Effector memory CD8-positive, alpha-beta T cell (primary cell): ENCODE results near the gene TSPAN5.
A peak's percentile ranks its signal among the peaks of the same experiment; 100 is the strongest.

Experiments used
- ATAC-seq: fragments of 150-1000 bp; cut with Tn5 transposase; replicated peaks from 2 replicates; pipeline ENCODE4 v1.10.0; 2021; ENCODE audit warnings: mild to moderate bottlenecking, moderate library complexity
- DNase-seq, 3 experiments: peaks; one replicate each; pipeline ENCODE4 v3.0.0; 2021
- H3K27ac Mint-ChIP-seq, 2 donors: one replicate each; pipeline ENCODE4 v1.8.0; 2022; ENCODE audit warnings: mild to moderate bottlenecking in 2 of 2, mixed read lengths in 2 of 2, moderate library complexity in 2 of 2
- H3K27me3 Mint-ChIP-seq, 2 donors: one replicate each; pipeline ENCODE4 v1.8.0; 2022; ENCODE audit warnings: mixed read lengths in 2 of 2
- H3K36me3 Mint-ChIP-seq: one replicate; pipeline ENCODE4 v1.8.0; 2022; ENCODE audit warnings: mild to moderate bottlenecking, moderate library complexity, mixed read lengths; ENCODE audit not compliant: insufficient read depth
- H3K4me1 Mint-ChIP-seq, 2 donors: one replicate each; pipeline ENCODE4 v1.8.0; 2022; ENCODE audit warnings: low read depth in 2 of 2, mixed read lengths in 2 of 2
- H3K4me3 Mint-ChIP-seq, 2 donors: one replicate each; pipeline ENCODE4 v1.8.0; 2022; ENCODE audit warnings: mild to moderate bottlenecking in 2 of 2, mixed read lengths in 2 of 2, moderate library complexity in 2 of 2
- H3K9me3 Mint-ChIP-seq, 2 donors: one replicate each; pipeline ENCODE4 v1.8.0; 2022; ENCODE audit warnings: mixed read lengths in 2 of 2

TSPAN5 gene

DNA sequence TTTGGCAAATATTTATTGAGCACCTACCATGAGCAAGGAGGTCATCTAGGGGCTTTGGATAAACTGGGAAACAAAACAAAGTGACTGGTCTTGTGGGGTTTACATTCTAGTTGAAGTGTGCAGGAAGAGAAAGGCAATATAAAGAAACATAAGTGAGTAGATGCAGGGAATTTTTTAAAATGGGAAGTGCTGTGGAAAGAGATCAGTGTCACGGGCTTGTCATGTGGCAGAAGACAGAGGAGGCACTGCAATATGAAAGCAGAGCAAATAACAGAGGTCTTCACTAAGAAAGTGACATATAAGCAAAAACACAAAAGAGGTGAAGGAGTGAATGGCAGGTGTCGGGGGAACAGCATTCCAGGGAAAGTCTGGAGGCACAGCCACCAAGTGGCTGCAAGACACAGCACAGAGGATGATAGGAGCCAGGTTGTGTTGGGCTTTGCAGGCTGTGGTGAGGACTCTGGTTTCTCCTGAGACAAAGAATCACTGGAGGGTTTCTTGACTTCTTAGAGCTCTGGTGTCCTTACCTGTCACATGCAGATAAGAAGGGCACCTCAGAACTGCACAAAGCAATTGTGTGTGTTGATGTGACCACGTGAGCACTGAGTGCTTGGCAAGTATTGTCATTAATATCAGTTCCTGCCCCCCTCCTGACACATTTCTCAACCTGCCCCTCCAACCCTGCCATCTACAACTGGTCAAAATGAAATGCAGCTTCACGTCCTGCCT, 143.5 kb downstream of the TSPAN5 start:
- Mint-ChIP-seq H3K4me3 (no peak overlapping the region), H3K4me1 (peaks cover 39 to 44% of the 10 kb centered on the region in 2 donors), H3K36me3 (no peaks in the 10 kb centered on the region), H3K9me3 (peaks cover 0 to 1% of the 10 kb centered on the region in 2 donors), H3K27ac (peak overlapping the region in 1 of 2 donors; percentile 72), H3K27me3 (no peaks in the 10 kb centered on the region)
- no peak for ATAC-seq
- no peak for DNase-seq

DNA sequence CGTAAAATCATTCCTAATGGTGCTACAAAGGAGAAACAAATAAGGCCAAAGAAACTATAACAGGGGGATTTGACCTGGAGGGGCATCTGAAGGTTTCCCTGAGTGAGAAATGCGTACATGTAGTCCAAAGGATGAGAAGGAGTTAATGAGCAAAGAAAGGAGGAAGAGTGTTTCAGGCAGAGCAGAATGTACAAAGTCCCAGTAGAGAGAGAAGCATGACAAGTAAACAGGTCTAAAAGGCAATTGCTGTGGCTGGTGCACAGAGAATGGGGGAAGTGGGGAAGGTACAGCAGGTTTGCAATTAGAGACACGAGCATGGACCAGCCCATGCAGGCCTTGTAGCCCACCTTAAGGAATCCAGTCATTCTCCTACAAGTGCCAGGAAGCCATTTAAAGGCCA, 145.5 kb downstream of the TSPAN5 start:
- DNase-seq: no peak
- no peaks in the 10 kb centered on the region for H3K27me3 Mint-ChIP-seq
- H3K4me1 Mint-ChIP-seq: peaks cover 32 to 33% of the 10 kb centered on the region in 2 donors
- no peak overlapping the region for H3K4me3 Mint-ChIP-seq
- no peak for ATAC-seq
- no peak overlapping the region for H3K27ac Mint-ChIP-seq
- H3K9me3 Mint-ChIP-seq: peaks cover 0 to 1% of the 10 kb centered on the region in 2 donors
- no peaks in the 10 kb centered on the region for H3K36me3 Mint-ChIP-seq

DNA sequence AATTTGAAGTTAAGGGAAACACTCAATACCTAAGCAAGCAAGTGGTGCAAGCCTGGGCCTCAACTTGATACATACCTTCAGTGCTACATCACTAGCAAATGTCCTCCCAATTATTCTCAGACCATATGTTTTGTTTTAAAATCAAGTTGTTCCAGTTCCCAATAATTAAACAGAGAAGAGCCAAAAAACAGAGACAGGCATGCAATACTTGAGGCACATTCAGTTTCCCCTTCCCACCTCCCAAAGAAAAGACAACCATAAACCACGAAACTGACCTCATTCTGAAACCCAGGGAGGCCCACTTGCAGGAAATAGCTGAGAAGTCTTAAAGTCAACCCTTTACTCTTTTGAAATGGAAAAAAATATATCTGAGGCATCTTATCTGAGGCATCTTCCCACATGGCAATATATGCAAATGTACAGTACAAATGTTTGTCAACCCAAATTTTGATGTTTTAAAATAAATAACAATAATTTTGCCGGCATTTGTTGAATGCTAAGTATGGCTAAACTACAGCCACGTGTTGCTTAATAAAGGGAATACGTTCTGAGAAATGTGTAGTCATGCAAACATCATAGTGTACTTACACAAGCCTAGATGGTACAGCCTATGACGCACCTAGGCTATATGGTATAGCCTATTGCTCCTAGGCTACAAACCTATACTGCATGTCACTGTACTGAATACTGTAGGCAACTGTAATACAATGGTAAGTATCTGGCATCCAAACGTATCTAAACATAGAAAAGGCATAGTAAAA, 147.5 kb downstream of the TSPAN5 start:
- Mint-ChIP-seq H3K4me3 (no peak overlapping the region), H3K9me3 (no peaks in the 10 kb centered on the region), H3K36me3 (no peaks in the 10 kb centered on the region), H3K27ac (no peak overlapping the region), H3K4me1 (peaks cover 25 to 26% of the 10 kb centered on the region in 2 donors), H3K27me3 (no peaks in the 10 kb centered on the region)
- ATAC-seq (no peak), DNase-seq (no peak)

DNA sequence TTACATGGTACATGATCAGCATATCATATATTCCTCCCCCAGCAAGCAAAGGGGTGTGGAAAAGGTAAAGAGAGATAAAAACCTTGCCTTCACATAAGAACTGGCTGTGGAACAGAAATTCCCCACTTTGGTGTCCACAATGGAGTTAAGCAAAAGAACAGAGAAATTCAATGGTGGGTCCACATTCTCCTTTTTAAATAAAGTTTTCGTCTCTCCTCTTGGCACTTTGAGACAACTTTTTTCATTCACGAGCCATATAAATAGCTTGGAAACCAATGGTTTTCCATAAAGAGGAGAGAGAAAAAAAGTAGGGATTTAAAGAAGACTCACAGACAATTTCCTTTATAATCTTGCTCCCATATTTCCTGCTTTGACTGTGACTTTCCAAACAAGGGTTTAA, 148.1 kb downstream of the TSPAN5 start:
- Mint-ChIP-seq H3K9me3 (no peaks in the 10 kb centered on the region), H3K27ac (no peak overlapping the region), H3K36me3 (peaks cover 4% of the 10 kb centered on the region), H3K4me1 (peaks cover 20 to 22% of the 10 kb centered on the region in 2 donors), H3K27me3 (no peaks in the 10 kb centered on the region), H3K4me3 (no peak overlapping the region)
- no peak for ATAC-seq
- no peak for DNase-seq

DNA sequence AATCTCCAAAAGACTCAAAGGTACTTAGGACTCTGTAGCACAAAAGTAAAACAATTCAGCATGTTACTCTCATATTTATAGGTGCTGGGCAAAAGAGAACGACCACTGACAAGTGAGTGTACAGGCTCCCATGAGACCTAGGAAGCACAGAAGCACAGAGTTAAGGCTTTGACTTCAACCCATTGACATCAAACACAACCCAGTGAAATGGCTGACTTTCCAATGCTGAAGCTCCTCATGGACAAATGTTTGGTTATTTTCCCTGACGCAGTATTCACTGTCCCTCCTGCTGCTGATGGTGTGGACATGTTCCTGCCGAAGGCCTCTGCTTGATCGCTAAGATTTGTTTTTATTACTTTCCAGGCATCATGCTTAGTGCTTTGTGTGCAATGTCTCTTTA, 148.7 kb downstream of the TSPAN5 start:
- no peaks in the 10 kb centered on the region for H3K27me3 Mint-ChIP-seq
- H3K4me1 Mint-ChIP-seq: peaks cover 19 to 20% of the 10 kb centered on the region in 2 donors
- H3K36me3 Mint-ChIP-seq: peaks cover 8% of the 10 kb centered on the region
- ATAC-seq (no peak), DNase-seq (no peak)
- H3K4me3 Mint-ChIP-seq: no peak overlapping the region
- H3K27ac Mint-ChIP-seq: no peak overlapping the region
- H3K9me3 Mint-ChIP-seq: no peaks in the 10 kb centered on the region

DNA sequence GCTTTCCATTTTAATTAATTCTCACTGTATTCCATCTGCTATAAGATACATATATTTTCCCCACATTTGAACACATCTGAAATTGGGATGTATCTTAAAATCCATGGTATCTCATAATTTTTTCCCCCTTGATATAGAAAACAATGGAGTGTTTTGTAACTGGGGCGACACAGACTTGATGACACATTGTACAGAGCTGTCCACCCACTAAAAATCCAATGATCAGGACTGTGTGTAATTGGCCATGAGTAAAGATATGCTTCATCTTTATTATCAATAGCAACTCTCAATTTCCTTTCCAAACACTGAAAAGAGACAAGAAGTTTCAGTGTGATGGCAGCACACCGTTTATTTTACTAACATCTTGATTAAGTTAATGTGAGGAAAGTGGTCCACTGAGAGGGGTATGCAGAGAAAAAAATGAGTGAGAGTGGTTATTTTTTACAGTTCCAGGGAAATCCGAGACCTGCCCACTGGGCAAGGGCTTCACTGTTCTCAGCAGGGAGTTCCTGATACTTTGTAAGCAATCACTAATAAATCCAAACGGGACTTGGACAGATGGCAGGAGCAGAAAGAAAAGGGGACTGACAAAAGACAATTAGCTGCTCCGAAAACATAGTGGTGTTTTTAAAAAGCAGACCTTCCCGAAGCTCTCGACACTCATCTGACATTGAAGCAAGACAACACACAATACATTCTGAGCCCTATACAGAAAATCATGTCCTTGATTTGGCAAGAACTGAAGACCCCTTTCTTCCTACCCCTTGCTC, 149.4 kb downstream of the TSPAN5 start:
- Mint-ChIP-seq H3K27ac (no peak overlapping the region), H3K4me1 (peaks cover 17 to 19% of the 10 kb centered on the region in 2 donors), H3K9me3 (no peaks in the 10 kb centered on the region), H3K4me3 (no peak overlapping the region), H3K27me3 (no peaks in the 10 kb centered on the region), H3K36me3 (peaks cover 8% of the 10 kb centered on the region)
- DNase-seq (no peak), ATAC-seq (no peak)

DNA sequence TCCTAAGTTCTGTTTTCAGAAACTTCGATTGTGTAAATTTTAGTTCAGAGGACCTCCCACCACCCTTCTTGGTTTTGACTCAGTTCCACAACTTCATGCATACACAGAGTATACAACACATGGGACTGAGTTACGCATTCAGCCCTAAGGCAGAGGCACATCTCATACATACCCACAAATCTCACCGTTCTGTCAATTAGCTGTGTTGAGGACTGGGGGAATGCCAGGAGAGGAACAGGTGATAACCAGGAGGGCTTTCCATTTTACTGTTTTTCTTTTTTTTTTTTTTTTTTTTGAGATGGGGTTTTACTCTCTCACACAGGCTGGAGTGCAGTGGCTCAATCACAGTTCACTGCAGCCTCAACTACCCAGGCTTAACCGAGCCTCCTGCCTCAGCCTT, 150.2 kb downstream of the TSPAN5 start:
- H3K36me3 Mint-ChIP-seq: peaks cover 8% of the 10 kb centered on the region
- H3K4me1 Mint-ChIP-seq: peaks cover 18 to 19% of the 10 kb centered on the region in 2 donors
- no peak overlapping the region for H3K4me3 Mint-ChIP-seq
- no peak for ATAC-seq
- H3K9me3 Mint-ChIP-seq: no peaks in the 10 kb centered on the region
- no peak overlapping the region for H3K27ac Mint-ChIP-seq
- no peaks in the 10 kb centered on the region for H3K27me3 Mint-ChIP-seq
- DNase-seq: no peak

DNA sequence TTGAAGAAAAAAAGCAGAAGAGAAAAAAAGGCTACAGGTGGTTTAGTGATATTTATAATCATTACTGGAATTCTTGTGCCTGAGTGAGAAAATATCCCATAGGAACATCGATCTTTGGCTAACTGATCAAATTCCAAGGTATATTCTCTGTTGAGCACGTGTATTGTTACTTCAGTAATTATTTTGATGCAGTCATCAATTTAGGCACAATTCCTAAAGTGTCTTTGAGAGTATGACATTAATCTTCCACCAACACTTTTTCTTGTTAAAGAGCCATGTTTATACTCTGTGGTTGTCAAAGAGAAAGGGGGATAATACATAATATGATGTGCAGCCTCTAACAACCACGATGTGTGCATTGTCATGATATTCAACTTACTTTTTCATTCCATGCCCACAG, 151.1 kb downstream of the TSPAN5 start:
- peaks cover 14 to 24% of the 10 kb centered on the region in 2 donors for H3K4me1 Mint-ChIP-seq
- H3K36me3 Mint-ChIP-seq: peaks cover 8% of the 10 kb centered on the region
- no peaks in the 10 kb centered on the region for H3K9me3 Mint-ChIP-seq
- H3K27me3 Mint-ChIP-seq: no peaks in the 10 kb centered on the region
- no peak for ATAC-seq
- DNase-seq: no peak
- no peak overlapping the region for H3K4me3 Mint-ChIP-seq
- no peak overlapping the region for H3K27ac Mint-ChIP-seq

DNA sequence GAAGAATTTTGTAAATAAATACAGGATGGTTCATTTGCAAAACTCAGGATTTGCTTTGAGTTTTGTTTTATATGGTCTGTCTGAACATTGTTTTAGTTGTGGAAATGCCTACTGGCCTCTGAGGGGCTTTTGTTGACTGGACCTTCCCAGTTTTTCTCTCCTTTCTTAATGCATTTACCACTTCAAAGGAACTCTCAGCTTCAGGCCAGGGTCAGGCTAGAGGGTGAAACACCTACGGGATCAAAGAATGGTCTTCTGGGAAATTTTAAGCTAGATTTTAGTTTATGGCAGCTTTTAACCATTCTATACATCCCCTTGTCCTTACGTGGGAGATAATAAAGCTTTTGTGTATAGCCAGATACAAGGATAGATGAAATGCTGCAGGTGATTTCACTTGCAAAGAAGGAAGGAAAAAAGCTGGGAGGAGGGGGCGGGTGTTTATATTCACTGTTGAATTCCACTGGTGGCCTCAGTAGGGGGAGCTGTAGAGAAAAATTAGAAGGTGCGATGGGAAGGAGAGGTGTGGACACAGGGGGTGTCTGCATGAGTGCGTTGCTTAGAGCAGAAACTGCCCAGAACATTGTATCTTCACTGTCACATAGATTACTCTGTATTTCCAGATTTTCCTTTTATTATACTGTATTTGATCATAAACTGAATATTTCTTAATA, 151.8 kb downstream of the TSPAN5 start:
- H3K27me3 Mint-ChIP-seq: no peaks in the 10 kb centered on the region
- H3K36me3 Mint-ChIP-seq: peaks cover 8% of the 10 kb centered on the region
- ATAC-seq: no peak
- H3K4me1 Mint-ChIP-seq: peaks cover 14 to 26% of the 10 kb centered on the region in 2 donors
- no peak overlapping the region for H3K4me3 Mint-ChIP-seq
- H3K9me3 Mint-ChIP-seq: no peaks in the 10 kb centered on the region
- no peak overlapping the region for H3K27ac Mint-ChIP-seq
- DNase-seq: no peak

DNA sequence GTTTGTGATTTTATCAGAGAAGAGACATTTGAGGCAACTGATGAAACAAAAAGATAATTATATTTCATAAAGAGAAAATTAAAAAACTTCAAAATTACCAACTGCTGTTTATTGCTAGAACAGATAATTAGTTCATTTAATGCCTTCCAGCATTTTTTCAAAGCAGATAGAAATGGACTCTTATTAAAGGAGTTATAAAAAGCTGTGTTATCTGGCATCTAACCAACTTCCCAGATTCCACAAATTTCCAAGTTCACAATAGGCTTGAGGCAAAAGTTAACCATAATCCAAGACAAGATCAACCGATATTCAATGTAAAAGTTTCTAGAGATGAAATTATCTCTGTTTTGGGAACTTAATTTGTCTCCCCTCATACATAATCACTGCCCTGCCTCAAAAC, 152.4 kb downstream of the TSPAN5 start:
- no peak for DNase-seq
- Mint-ChIP-seq H3K36me3 (peaks cover 8% of the 10 kb centered on the region), H3K27ac (no peak overlapping the region), H3K27me3 (no peaks in the 10 kb centered on the region), H3K9me3 (peaks cover 0 to 2% of the 10 kb centered on the region in 2 donors), H3K4me1 (peaks cover 12 to 27% of the 10 kb centered on the region in 2 donors), H3K4me3 (no peak overlapping the region)
- ATAC-seq: no peak

DNA sequence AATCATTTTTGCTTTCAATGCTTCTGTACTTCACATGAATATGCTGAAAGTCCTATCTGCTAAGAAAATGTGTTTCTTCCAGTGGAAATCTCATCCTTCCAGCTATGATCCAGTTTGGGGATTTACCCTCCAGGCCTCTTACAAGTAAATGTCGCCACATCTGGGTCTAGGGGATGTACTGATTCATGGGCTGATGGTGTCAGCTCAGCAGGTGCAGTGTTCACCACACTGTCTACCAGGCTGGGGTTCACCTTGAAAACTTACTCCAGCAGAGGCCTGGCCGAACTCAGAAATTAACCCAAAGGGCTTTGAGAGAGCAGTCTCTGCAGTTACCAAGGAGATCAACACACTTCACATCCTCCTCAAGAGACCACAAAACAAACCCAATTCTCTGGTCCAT, 154.3 kb downstream of the TSPAN5 start:
- ATAC-seq (no peak), DNase-seq (no peak)
- Mint-ChIP-seq H3K9me3 (peaks cover 0 to 2% of the 10 kb centered on the region in 2 donors), H3K4me3 (no peak overlapping the region), H3K27ac (no peak overlapping the region), H3K4me1 (peaks cover 7 to 22% of the 10 kb centered on the region in 2 donors), H3K27me3 (no peaks in the 10 kb centered on the region), H3K36me3 (peaks cover 8% of the 10 kb centered on the region)

DNA sequence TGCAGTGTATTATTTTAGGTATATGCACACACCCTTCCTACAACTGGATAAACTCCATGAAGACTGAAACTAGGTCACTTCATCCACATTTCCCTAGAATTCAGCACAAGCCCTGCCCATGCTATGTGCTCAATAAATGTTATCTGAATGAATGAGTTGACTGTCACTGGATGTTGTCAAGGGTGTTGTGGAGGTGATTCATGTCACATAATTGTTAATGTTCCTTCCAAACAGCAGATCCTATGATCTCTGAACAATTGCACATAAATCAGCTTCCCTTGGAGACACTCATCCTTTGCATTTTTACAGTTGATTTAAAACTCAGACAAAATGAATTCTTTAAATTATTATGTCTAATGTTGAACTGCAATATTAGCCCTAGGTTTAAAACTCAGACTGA, 154.7 kb downstream of the TSPAN5 start:
- Mint-ChIP-seq H3K27me3 (no peaks in the 10 kb centered on the region), H3K9me3 (peaks cover 0 to 2% of the 10 kb centered on the region in 2 donors)

DNA sequence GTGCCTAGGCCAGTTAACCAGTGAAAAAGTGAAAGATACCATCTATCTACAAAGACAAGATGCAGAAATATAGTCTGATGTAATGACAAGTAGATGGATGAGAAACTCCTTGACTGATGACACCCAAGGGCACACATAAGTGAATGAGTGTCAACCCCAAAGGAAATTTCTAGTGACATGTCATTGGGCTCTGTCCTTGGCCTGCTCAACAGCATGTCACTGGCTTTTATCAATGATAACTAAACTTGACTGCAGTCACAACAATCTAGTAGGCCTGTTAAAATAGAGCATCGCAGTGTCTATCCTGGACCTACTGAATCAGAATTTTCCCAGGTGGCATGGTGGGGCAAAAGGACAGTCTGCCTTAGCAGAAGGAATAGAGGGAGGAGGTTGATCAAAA, 155.8 kb downstream of the TSPAN5 start:
- peaks cover 8% of the 10 kb centered on the region for H3K36me3 Mint-ChIP-seq
- H3K27ac Mint-ChIP-seq: no peak overlapping the region

More for the DNA sequence above, 154.7 kb downstream of the TSPAN5 start:
- H3K4me3 Mint-ChIP-seq: no peak overlapping the region
- no peak overlapping the region for H3K27ac Mint-ChIP-seq
- H3K36me3 Mint-ChIP-seq: peaks cover 8% of the 10 kb centered on the region
- DNase-seq (no peak), ATAC-seq (no peak)
- peaks cover 7 to 22% of the 10 kb centered on the region in 2 donors for H3K4me1 Mint-ChIP-seq

More for the DNA sequence above, 155.8 kb downstream of the TSPAN5 start:
- Mint-ChIP-seq H3K4me1 (peaks cover 11 to 22% of the 10 kb centered on the region in 2 donors), H3K27me3 (no peaks in the 10 kb centered on the region), H3K9me3 (peaks cover 0 to 2% of the 10 kb centered on the region in 2 donors), H3K4me3 (no peak overlapping the region)
- ATAC-seq: no peak
- DNase-seq: no peak
